GM10248 (cell line): ENCODE measurements around the gene ZBTB7B.

ENCODE experiments used
- CTCF ChIA-PET: fragments of 300-600 bp; sonication (Branson Sonifier 250); formaldehyde crosslinking; extraction: SDS; loops from one replicate; lab custom pipeline; 2021; ENCODE audit warnings: antibody characterized with exemption; lab: Yijun Ruan, JAX
- POLR2A ChIA-PET: fragments of 350-650 bp; sonication (Branson Sonifier 250); formaldehyde crosslinking; extraction: SDS; loops from one replicate; lab custom pipeline; 2020; ENCODE audit warnings: antibody characterized with exemption; lab: Yijun Ruan, JAX
- DNase-seq: peaks from one replicate; pipeline ENCODE4 v3.0.0; 2012; ENCODE audit errors: extremely low spot score
- TF ChIP-seq, protein P1 (sequence below): IDR thresholded peaks from 2 replicates; pipeline ENCODE4 v1.5.1; 2012; ENCODE audit warnings: mild to moderate bottlenecking, low read depth; ENCODE audit errors: extremely low read depth, missing control alignments, control extremely low read depth

ZBTB7B gene

DNA sequence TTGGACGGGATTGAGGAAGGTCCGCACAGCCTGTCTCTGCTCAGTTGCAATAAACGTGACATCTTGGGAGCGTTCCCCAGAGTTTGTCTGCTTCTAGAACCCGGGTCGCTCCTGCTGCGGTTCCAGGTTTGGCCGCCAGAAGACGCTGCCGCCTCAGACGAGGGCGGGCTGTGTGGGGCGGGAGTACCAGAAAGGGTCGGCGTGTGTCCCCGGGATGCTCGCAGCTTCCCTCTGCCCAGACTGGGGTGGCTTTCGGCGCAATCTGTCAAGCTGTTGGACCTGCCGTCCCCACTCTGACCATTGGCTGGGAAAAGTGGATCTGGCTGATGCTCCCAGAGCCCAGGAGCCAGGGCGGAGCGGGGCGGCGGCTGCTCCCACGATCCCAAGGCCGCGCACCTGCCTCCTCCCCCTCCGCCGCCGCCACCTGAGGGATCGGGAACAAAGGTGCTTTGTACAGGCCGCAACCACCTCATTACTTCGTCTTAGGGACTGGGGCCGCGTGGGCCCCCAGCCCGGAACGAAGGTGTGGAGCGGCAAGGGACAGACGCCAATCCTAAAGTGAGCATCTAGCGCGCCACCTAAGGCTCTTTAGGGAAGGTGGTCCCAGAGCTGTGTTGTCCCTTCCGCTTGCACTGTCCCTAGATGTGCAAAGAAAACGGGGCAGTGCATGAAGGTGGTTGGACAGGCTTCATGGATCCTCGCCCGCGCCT, 60.3 kb downstream of the ZBTB7B start:
- POLR2A ChIA-PET, result no interaction called here
- TF ChIP-seq, protein P1, sequence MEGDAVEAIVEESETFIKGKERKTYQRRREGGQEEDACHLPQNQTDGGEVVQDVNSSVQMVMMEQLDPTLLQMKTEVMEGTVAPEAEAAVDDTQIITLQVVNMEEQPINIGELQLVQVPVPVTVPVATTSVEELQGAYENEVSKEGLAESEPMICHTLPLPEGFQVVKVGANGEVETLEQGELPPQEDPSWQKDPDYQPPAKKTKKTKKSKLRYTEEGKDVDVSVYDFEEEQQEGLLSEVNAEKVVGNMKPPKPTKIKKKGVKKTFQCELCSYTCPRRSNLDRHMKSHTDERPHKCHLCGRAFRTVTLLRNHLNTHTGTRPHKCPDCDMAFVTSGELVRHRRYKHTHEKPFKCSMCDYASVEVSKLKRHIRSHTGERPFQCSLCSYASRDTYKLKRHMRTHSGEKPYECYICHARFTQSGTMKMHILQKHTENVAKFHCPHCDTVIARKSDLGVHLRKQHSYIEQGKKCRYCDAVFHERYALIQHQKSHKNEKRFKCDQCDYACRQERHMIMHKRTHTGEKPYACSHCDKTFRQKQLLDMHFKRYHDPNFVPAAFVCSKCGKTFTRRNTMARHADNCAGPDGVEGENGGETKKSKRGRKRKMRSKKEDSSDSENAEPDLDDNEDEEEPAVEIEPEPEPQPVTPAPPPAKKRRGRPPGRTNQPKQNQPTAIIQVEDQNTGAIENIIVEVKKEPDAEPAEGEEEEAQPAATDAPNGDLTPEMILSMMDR, result peak; percentile 97
- CTCF ChIA-PET, result interaction anchor here (0.9 to 16.0 kb wide), 7 partner anchors 13 to 117 kb away, joined by 3 to 285 read pairs (median 18); partner anchors contain the start of genes ADAM15, EFNA3 and PYGO2
- DNase-seq, result peak; percentile 83

DNA sequence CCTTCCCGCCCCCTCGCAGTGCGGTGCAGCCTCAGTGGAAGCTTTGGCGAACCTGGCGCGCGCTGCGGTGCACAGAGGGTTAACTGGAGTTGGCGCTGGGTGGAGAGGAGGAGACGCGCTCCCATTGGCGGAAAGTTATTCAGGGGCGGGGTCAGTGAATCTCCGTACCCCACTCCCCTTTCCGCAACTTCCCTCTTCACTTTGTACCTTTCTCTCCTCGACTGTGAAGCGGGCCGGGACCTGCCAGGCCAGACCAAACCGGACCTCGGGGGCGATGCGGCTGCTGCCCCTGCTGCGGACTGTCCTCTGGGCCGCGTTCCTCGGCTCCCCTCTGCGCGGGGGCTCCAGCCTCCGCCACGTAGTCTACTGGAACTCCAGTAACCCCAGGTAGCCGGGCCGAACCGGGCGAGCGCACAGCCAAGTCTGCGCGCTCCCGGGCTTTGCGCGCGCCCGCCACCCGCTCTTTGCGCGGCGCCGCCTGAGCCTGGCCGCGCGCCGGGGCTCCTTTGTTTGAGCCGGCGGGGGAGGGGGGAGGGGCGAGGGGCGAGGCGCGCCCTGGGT, 61.0 kb downstream of the ZBTB7B start, which contains the start of gene EFNA4:
TSS of gene EFNA4 (plus strand) at position 191 of the 561 bp plus-strand sequence. CDS start at position 275, 84 bp downstream.
- peak; percentile 91 for DNase-seq
- TF ChIP-seq, protein P1, result no peak
- ChIA-PET CTCF (interaction anchor here (0.9 to 16.0 kb wide), 8 partner anchors 12 to 143 kb away, joined by 3 to 285 read pairs (median 11); partner anchors contain the start of genes ADAM15, EFNA3, KRTCAP2 and PYGO2), POLR2A (no interaction called here)

DNA sequence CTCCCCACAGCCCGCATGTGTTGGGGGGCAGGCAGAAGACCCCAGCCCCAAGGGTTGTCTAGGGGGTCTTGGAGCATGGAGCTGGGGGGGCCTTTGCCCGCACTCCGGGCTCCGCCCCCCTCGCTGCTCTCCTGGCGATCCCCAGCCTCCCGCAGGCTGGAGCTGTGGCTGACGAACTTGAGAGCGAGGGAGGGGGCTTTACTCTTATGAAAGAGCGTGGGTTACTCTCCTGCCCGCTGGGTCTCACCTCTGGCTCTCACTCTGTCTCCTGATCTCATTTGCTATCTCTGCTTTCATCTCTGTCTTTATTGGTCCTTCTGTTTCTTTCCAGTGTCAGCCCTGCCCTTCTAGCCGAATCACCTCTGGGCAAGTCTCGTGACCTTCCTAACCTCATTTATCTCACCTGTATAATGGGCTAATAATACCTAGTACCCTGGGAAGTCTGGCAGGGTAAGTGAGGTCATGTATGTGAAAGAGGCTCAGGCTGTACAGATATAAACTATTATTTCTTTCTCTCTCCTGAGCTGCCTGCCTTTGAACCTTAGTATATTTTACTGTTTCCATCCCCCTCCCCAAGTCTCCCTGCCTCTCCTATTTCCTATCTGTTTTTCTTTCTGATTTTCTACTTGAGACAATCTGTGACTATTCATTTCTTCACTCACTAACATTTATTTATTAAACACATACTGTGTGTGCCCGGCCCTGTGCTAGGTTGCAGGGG, 61.7 kb downstream of the ZBTB7B start:
- TF ChIP-seq, protein P1, result no peak
- peak; percentile 68 for DNase-seq
- CTCF ChIA-PET, result interaction anchor here (1.2 to 16.0 kb wide), 8 partner anchors 11 to 142 kb away, joined by 3 to 285 read pairs (median 12); partner anchors contain the start of genes ADAM15, EFNA3 and KRTCAP2
- POLR2A ChIA-PET, result interaction anchor here (0.6 kb wide), 1 partner anchor 35 kb away, joined by 3 read pairs; no protein-coding TSS in a partner anchor

DNA sequence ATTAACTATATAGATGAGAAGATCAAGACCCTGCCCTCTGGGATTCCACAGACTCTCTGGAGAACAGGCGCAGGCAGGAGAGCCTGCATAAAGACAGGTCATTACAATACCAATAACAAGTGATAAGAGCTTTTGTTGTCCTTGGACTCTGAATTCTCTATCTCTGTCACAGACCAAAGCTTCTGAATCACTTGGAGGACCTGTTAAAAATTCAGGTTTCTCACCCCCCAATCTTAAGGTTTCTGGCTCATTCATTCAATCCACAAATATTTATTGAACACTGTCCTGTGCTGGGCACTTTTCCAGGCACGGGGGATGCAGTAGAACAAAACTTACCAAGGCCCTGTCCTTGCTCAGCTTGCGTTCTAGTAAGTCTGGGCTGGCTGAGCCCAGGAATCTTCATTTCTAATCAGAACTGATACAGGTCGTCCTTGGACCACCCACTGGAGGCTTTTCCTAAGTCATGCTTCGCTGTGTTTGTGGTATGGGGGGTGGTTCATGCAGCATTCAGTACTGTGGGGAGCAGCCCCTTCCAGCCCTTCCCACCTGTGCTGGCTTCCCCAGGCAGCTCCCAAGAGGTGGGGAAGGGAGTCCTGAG, 62.3 kb downstream of the ZBTB7B start:
- TF ChIP-seq, protein P1, result no peak
- POLR2A ChIA-PET, result no interaction called here
- CTCF ChIA-PET, result interaction anchor here (1.2 to 16.0 kb wide), 10 partner anchors 11 to 729 kb away, joined by 3 to 285 read pairs (median 4); partner anchors contain the start of genes ADAM15, EFNA3 and KRTCAP2
- DNase-seq, result no peak

DNA sequence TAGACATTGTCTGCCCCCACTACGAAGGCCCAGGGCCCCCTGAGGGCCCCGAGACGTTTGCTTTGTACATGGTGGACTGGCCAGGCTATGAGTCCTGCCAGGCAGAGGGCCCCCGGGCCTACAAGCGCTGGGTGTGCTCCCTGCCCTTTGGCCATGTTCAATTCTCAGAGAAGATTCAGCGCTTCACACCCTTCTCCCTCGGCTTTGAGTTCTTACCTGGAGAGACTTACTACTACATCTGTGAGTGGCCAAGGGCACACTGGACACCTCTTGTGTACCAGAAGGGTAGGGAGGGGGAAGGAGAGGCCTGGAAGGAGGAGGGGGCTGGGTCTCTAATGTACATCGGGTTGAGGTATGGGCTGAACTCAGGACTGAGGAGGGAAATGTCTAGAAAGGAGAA, 64.2 kb downstream of the ZBTB7B start:
- TF ChIP-seq, protein P1, result no peak
- ChIA-PET CTCF (interaction anchor here (0.9 to 16.0 kb wide), 5 partner anchors 9 to 101 kb away, joined by 3 to 285 read pairs (median 96); partner anchors contain the start of genes ADAM15 and EFNA3), POLR2A (no interaction called here)
- DNase-seq, result no peak
